GM23248 (cell line): Measurements from ENCODE around the gene DUSP1. TPM values are rescaled to one million over a fixed set of nuclear protein-coding genes. Genes with fewer than 3 reads are reported as not detected.

Experiments used
- DNase-seq: peaks from one replicate; pipeline ENCODE4 v3.0.0-alpha.2; 2015
- H2AFZ ChIP-seq: fragments of 200-600 bp; sonication (generic); 2 replicates; pipeline ENCODE4 v1.6.1; 2016; ENCODE audit warnings: antibody characterized with exemption
- H3F3A ChIP-seq: fragments of 200-600 bp; sonication (generic); 2 replicates; pipeline ENCODE4 v1.6.1; 2016; ENCODE audit warnings: mild to moderate bottlenecking, antibody characterized with exemption, mixed run types; ENCODE audit not compliant: insufficient read depth
- H3K27ac ChIP-seq: fragments of 200-600 bp; sonication (generic); 2 replicates; pipeline ENCODE4 v1.5.1; 2016; ENCODE audit warnings: mild to moderate bottlenecking
- H3K27me3 ChIP-seq: fragments of 200-600 bp; sonication (generic); replicated peaks from 2 replicates; pipeline ENCODE4 v1.6.1; 2016; ENCODE audit warnings: mild to moderate bottlenecking; ENCODE audit not compliant: insufficient read depth
- H3K36me3 ChIP-seq: fragments of 200-600 bp; sonication (generic); 2 replicates; pipeline ENCODE4 v1.6.1; 2016; ENCODE audit warnings: low read depth, mild to moderate bottlenecking
- H3K4me1 ChIP-seq: fragments of 200-600 bp; sonication (generic); 2 replicates; pipeline ENCODE4 v1.6.1; 2016; ENCODE audit warnings: mild to moderate bottlenecking; ENCODE audit not compliant: insufficient read depth
- H3K4me2 ChIP-seq: fragments of 200-600 bp; sonication (generic); one replicate; pipeline ENCODE4 v1.6.1; 2016; ENCODE audit warnings: mild to moderate bottlenecking; ENCODE audit not compliant: unreplicated experiment
- H3K4me3 ChIP-seq: fragments of 200-600 bp; sonication (generic); 2 replicates; pipeline ENCODE4 v1.5.1; 2016; ENCODE audit warnings: mild to moderate bottlenecking
- H3K79me2 ChIP-seq: fragments of 200-600 bp; sonication (generic); 2 replicates; pipeline ENCODE4 v1.6.1; 2016; ENCODE audit warnings: mild to moderate bottlenecking; ENCODE audit not compliant: insufficient read depth
- H3K9ac ChIP-seq: fragments of 200-600 bp; sonication (generic); 2 replicates; pipeline ENCODE4 v1.6.1; 2016; ENCODE audit warnings: mild to moderate bottlenecking
- H3K9me2 ChIP-seq: fragments of 200-600 bp; sonication (generic); 2 replicates; pipeline ENCODE4 v1.6.1; 2016; ENCODE audit warnings: mixed run types, mild to moderate bottlenecking, moderate library complexity; ENCODE audit not compliant: insufficient read depth
- H3K9me3 ChIP-seq: fragments of 200-600 bp; sonication (generic); one replicate; pipeline ENCODE4 v1.6.1; 2017; ENCODE audit warnings: low read depth
- H4K20me1 ChIP-seq: fragments of 200-600 bp; sonication (generic); 2 replicates; pipeline ENCODE4 v1.6.0; 2016; ENCODE audit not compliant: insufficient read depth
- EZH2 ChIP-seq: fragments of 200-600 bp; sonication (generic); IDR thresholded peaks from 2 replicates; pipeline ENCODE4 v1.6.1; 2018; ENCODE audit warnings: antibody characterized with exemption, mild to moderate bottlenecking; ENCODE audit not compliant: insufficient read depth, poor library complexity, severe bottlenecking
- EZH2phosphoT487 ChIP-seq: fragments of 200-600 bp; sonication (generic); IDR thresholded peaks from 2 replicates; pipeline ENCODE4 v1.6.1; 2018; ENCODE audit warnings: antibody characterized with exemption, moderate library complexity, mild to moderate bottlenecking, low read depth; ENCODE audit not compliant: insufficient read depth
- WGBS, 2 experiments: methylation state at CpG; one replicate each; pipeline ENCODE4 v1.1.6; 2015 to 2017; ENCODE audit warnings: low lambda C conversion rate in 2 of 2, low coverage in 1 of 2; ENCODE audit errors: missing lambda C conversion rate in 2 of 2; 5-methylcytosine and 5-hydroxymethylcytosine counted together
- in situ Hi-C: fragments of 300-500 bp; cut with MboI; formaldehyde crosslinking; loops from 2 replicates; pipeline ENCODE4 v1.15.0; 2020
- polyA plus RNA-seq: library from polyadenylated mRNA; unstranded; fragments of >200 nt; fragmentation: Nextera tagmentation; extraction: Ambion mirVana; gene quantifications from 2 replicates; pipeline ENCODE4 v1.2.1, GENCODE V29; 2016
- total RNA-seq: library from RNA; depleted of rRNA; stranded (reverse); fragments of >200 nt; shearing (Covaris generic); gene quantifications from 2 replicates; pipeline ENCODE4 v1.2.3, GENCODE V29; 2014

DUSP1 gene
- total and polyA plus RNA-seq, 2 experiments from 2014 or later, result 264 to 443 TPM

DNA sequence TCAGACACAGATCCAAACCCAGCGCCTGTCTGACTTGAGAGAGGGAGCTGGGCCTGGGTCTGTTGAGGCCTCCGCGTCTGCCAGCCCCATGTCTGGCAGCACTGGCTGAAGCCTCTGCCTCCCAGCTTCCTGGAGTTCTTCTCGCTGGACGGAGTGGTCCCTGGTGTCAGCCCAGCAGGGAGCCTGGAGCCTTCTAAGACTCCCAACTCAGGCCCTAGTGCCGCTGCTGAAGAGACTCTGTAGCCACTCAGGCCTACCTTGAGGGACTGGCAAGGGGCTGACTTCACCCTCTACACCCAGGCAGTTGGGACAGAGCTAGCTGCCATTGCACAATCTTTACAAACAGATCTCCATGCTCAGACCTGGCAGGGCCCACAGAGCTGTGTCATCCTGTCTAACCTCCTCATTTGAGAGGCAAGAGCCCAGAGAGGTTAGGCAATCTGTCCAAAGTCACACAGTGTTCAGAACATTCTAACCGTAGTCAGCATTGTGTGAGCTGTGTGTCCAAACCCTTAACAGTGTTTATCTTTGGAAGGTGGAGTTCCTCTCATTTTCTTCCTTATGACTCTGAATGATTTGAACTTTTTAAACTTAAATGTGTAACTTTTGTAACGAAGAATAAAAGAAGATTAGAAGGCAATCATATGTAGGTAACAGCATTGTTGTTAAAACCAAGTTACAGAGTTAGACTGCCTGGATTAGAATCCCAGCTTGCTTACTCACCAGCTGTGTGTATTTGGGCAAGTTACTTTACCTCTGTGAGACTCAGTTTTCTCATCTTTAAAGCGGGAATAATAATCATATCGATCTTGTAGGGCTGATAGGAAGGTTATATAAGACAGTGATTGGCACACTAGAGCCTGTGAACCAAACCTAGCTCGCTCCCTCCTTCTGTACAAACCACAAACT lies 4.6 kb upstream of the DUSP1 start:
- H3K9me2 ChIP-seq, result no peaks in the 10 kb centered on the region
- in situ Hi-C loops, result loop anchor here (10.0 kb wide), 1 partner anchor 129 kb away; no protein-coding TSS in a partner anchor
- peaks cover 60% of the 10 kb centered on the region for H3F3A ChIP-seq
- peak; percentile 98 for DNase-seq
- 53 to 54% methylated on average over 11 of the region's 11 CpGs for WGBS, 2 experiments
- H3K36me3 ChIP-seq, result no peaks in the 10 kb centered on the region
- H3K4me1 ChIP-seq, result peaks cover 67% of the 10 kb centered on the region
- H3K4me2 ChIP-seq, result peak overlapping the region; percentile 15
- H4K20me1 ChIP-seq, result no peaks in the 10 kb centered on the region
- TF ChIP-seq EZH2phosphoT487 (no peak), EZH2 (no peak)
- H3K27me3 ChIP-seq, result no peaks in the 10 kb centered on the region
- peak overlapping the region; percentile 99 for H3K9ac ChIP-seq
- no peaks in the 10 kb centered on the region for H3K9me3 ChIP-seq
- H3K4me3 ChIP-seq, result no peak overlapping the region
- no peak overlapping the region for H2AFZ ChIP-seq
- H3K27ac ChIP-seq, result peak overlapping the region; percentile 100
- peaks cover 3% of the 10 kb centered on the region for H3K79me2 ChIP-seq

DNA sequence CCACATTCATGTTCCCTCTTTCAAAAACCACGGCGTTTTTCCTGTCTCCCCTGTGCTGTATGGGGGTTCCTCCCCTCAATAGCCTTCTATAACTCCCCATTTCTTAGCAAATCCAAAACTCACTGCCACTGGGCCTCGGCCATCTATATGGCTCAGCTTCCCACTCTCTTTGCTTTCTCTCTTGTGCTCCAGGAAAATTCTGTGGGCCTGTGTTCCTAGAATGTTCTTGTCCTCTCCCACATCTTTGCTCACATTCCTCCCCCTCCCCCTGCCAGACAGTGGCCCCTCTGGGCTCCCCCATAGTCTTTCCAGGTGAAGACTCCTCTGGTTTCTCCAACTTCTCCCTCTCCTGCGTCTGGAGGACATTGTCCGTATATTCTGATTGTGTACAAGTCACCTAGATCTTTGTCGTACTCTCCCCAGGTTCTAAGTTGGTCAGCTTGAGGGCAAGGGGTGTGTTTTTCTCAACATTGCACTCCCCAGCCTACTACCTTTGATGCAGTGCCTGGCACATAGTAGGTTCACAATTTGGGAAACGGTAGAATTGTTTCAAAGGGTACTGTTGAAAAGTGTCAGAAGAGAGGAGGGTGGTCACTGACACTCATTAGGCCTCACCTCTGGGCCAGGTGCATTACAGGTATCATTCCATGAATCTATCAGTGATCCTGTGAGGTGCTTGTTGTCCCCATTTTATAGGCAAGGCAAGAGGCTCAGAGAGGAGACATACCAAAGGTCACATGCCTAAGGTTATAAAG lies 3.7 kb upstream of the DUSP1 start:
- no peaks in the 10 kb centered on the region for H3K9me2 ChIP-seq
- H3K27ac ChIP-seq, result peak overlapping the region; percentile 100
- no peak overlapping the region for H3K4me2 ChIP-seq
- no peak for DNase-seq
- H2AFZ ChIP-seq, result no peak overlapping the region
- H3K79me2 ChIP-seq, result peaks cover 12% of the 10 kb centered on the region
- H3K4me3 ChIP-seq, result no peak overlapping the region
- TF ChIP-seq EZH2, result no peak
- TF ChIP-seq EZH2phosphoT487, result no peak
- peaks cover 67% of the 10 kb centered on the region for H3K4me1 ChIP-seq
- WGBS, 2 experiments, result 79 to 80% methylated on average over 7 of the region's 7 CpGs
- H3K36me3 ChIP-seq, result peaks cover 6% of the 10 kb centered on the region
- H4K20me1 ChIP-seq, result peaks cover 5% of the 10 kb centered on the region; the same call in 1 of the 2 replicates
- no peaks in the 10 kb centered on the region for H3K27me3 ChIP-seq
- peak overlapping the region; percentile 99 for H3K9ac ChIP-seq
- no peaks in the 10 kb centered on the region for H3K9me3 ChIP-seq
- H3F3A ChIP-seq, result peaks cover 65% of the 10 kb centered on the region
- in situ Hi-C loops, result loop anchor here (10.0 kb wide), 1 partner anchor 130 kb away; no protein-coding TSS in a partner anchor

DNA sequence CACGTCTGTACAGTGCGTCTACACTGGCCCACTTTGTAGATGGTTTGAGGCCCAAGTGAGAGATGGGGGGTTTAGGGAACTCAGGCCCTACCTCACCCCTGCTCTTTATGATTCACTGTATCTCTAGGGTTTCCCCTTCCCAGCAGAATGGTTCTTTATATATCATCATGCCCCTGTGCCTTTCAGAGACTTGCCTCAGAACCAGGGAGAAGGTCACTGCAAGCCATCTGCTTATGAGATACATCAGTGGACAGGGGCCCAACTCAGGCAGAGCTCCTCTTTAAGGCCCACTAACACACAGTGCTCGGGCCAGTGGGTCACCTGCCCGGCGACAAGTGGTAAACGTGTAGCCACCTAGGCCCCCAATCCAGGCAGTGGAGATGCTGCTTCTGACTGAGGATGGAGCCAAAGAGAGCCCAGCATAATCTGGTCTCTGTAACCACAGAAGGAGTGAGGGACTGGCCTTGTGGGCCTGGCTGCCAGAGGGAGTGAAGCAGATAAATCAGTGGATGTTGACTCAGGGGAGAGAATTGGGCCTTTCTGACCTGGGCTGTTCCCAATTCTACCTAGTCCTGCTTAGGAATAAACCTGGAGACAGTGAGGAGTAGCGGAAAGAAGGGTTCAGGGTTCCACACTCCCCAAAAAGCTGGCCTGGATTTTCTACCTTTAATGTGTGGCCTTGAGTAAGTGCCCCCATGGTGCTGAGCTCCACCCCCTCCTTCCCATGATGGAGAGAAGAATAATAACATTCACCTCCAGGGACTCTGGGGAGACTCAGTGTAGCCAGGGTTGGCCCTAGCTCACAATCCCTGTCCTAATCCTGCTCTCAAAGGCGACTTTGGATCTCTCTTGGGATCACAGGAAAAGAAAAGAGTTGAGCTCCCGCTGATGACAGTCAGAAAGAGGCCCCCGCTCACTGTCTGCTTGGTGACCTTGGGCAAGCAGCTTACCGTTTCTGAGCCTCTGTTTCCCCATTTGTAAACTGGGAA lies 2.8 kb upstream of the DUSP1 start:
- no peaks in the 10 kb centered on the region for H3K9me3 ChIP-seq
- peak overlapping the region; percentile 88 for H3K4me2 ChIP-seq
- 74 to 76% methylated on average over 11 of the region's 11 CpGs for WGBS, 2 experiments
- H3K36me3 ChIP-seq, result peaks cover 15% of the 10 kb centered on the region
- H3K27ac ChIP-seq, result peak overlapping the region; percentile 100
- peak; percentile 65 for DNase-seq
- no peak overlapping the region for H2AFZ ChIP-seq
- no peaks in the 10 kb centered on the region for H3K9me2 ChIP-seq
- TF ChIP-seq EZH2phosphoT487 (no peak), EZH2 (no peak)
- no peaks in the 10 kb centered on the region for H3K27me3 ChIP-seq
- H3K79me2 ChIP-seq, result peaks cover 21% of the 10 kb centered on the region
- H3K9ac ChIP-seq, result peak overlapping the region; percentile 99
- peaks cover 14% of the 10 kb centered on the region for H4K20me1 ChIP-seq
- peaks cover 64% of the 10 kb centered on the region for H3K4me1 ChIP-seq
- peaks cover 73% of the 10 kb centered on the region for H3F3A ChIP-seq
- no peak overlapping the region for H3K4me3 ChIP-seq
- in situ Hi-C loops, result loop anchor here (10.0 kb wide), 1 partner anchor 131 kb away; no protein-coding TSS in a partner anchor
